ENCODE results near the gene NBEA.
"Not testable (repeated sequence)": the region's sequence is repeated elsewhere in the genome, so short reads cannot be mapped to it uniquely, and the experiment has no call there.

Gene NBEA

DNA sequence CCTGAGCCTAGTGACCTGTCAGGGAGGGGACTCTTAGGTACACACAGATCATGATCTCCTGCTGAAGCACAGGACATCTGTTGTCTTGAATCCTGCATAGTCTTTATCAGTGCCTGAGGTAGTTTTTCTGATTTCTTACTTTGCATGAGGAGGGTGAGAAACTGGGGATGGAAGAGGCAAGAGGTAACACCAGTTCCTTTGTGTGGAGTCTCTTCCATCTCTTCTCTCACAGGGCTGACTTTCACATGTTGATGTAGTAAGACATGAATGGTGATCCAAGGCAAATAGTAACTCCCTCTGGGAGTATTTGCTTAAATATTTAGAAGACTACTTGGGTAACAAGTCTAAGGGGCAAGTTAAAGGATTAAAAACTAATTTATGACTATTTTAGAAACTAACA, 9.5 kb downstream of the NBEA start:
- no peak for DNase-seq (ENCODE audit: low read depth)
- Histone ChIP-seq H3K27me3 (replicated peaks; ENCODE audit: control insufficient read depth, insufficient read depth, low read length) (no peaks in the 10 kb centered on the region), H3K4me1 (ENCODE audit: control insufficient read depth, insufficient read depth, low read length) (no peaks in the 10 kb centered on the region), H3K36me3 (ENCODE audit: control insufficient read depth, insufficient read depth, low read length, severe bottlenecking) (no peaks in the 10 kb centered on the region), H3K9me3 (ENCODE audit: control insufficient read depth, low read length) (peaks cover 4% of the 10 kb centered on the region), H3K9ac (ENCODE audit: low read length) (no peak overlapping the region), H3K4me3 (ENCODE audit: low read length) (no peak overlapping the region)

GRCh38 chr13:34959489-34959888, 17.4 kb downstream of the NBEA start:
- Histone ChIP-seq H3K4me1 (ENCODE audit: control insufficient read depth, insufficient read depth, low read length) (no peaks in the 10 kb centered on the region), H3K27me3 (replicated peaks; ENCODE audit: control insufficient read depth, insufficient read depth, low read length) (no peaks in the 10 kb centered on the region)
- no peak for DNase-seq (ENCODE audit: low read depth)

DNA sequence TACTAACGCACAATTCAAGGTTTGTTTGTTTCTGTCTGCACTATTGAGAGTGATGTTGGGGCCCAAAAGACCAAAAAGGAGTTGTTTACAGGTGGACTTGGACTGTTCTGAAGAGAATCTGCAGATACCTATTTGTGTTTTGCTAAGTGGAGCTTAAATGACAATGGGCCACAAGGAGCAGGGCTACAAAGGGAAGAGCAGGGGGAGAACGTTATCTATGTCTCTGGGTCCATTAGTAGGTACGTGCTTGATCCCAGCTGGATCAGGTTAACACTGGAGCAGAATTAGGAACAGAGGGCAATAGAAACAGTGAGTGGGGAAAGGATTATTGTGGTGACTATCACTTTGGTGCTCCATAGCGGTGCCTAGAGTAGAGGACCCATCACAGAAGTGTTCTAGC, 22.5 kb downstream of the NBEA start:
- H3K4me3 ChIP-seq (ENCODE audit: low read length) = no peak overlapping the region
- no peaks in the 10 kb centered on the region for H3K9me3 ChIP-seq (ENCODE audit: control insufficient read depth, low read length)
- H3K27me3 ChIP-seq (replicated peaks; ENCODE audit: control insufficient read depth, insufficient read depth, low read length) = no peaks in the 10 kb centered on the region
- no peaks in the 10 kb centered on the region for H3K4me1 ChIP-seq (ENCODE audit: control insufficient read depth, insufficient read depth, low read length)
- no peaks in the 10 kb centered on the region for H3K36me3 ChIP-seq (ENCODE audit: control insufficient read depth, insufficient read depth, low read length, severe bottlenecking)
- DNase-seq (ENCODE audit: low read depth) = no peak
- no peak overlapping the region for H3K9ac ChIP-seq (ENCODE audit: low read length)

More at GRCh38 chr13:34959489-34959888, 17.4 kb downstream of the NBEA start:
- H3K9ac ChIP-seq (ENCODE audit: low read length) = no peak overlapping the region
- no peak overlapping the region for H3K4me3 ChIP-seq (ENCODE audit: low read length)
- H3K36me3 ChIP-seq (ENCODE audit: control insufficient read depth, insufficient read depth, low read length, severe bottlenecking) = no peaks in the 10 kb centered on the region
- H3K9me3 ChIP-seq (ENCODE audit: control insufficient read depth, low read length) = no peaks in the 10 kb centered on the region

- no peaks in the 10 kb centered on the region for H3K36me3 ChIP-seq (ENCODE audit: control insufficient read depth, insufficient read depth, low read length, severe bottlenecking)
- no peak overlapping the region for H3K9ac ChIP-seq (ENCODE audit: low read length)
- H3K9me3 ChIP-seq (ENCODE audit: control insufficient read depth, low read length) = peaks cover 6% of the 10 kb centered on the region
- DNase-seq (ENCODE audit: low read depth) = no peak
- H3K27me3 ChIP-seq (replicated peaks; ENCODE audit: control insufficient read depth, insufficient read depth, low read length) = no peaks in the 10 kb centered on the region
- H3K4me3 ChIP-seq (ENCODE audit: low read length) = no peak overlapping the region
- H3K4me1 ChIP-seq (ENCODE audit: control insufficient read depth, insufficient read depth, low read length) = no peaks in the 10 kb centered on the region
Observed at GRCh38 chr13:34967851-34968562, 25.9 kb downstream of the NBEA start.

DNA sequence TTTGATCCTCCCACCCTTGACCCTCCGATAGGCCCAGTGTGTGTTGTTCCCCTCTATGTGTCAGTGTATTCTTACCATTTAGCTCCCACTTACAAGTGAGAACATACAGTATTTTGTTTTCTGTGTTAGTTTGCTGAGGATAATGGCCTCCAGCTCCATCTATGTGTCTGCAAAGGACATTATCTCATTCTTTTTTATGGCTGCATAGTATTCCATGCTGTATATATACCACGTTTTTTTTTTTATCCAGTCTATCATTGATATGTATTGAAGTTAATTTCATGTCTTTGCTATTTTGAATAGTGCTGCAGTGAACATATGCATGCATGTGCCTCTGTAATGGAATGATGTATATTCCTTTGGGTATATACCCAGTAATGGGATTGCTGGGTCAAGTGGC, 27.5 kb downstream of the NBEA start:
- not testable (repeated sequence) for H3K9me3 ChIP-seq (ENCODE audit: control insufficient read depth, low read length); DNase-seq (ENCODE audit: low read depth); H3K4me3 ChIP-seq (ENCODE audit: low read length); H3K36me3 ChIP-seq (ENCODE audit: control insufficient read depth, insufficient read depth, low read length, severe bottlenecking); H3K9ac ChIP-seq (ENCODE audit: low read length); H3K4me1 ChIP-seq (ENCODE audit: control insufficient read depth, insufficient read depth, low read length); H3K27me3 ChIP-seq (replicated peaks; ENCODE audit: control insufficient read depth, insufficient read depth, low read length)

DNA sequence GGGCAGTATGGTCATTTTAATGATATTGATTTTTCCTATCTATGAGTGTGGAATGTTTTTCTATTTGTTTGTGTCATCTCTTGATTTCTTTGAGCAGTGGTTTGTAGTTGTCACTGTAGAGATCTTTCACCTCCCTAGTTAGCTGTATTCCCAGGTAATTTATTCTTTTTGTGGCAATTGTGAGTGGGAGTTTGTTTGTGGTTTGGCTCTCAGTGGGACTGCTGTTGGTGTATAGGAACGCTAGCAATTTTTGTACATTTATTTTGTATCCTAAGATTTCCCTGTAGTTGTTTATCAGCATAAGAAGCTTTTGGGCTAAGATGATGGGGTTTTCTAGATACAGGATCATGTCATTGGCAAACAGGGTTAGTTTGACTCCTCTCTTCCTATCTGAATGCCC, 28.9 kb downstream of the NBEA start:
- H3K27me3 ChIP-seq (replicated peaks; ENCODE audit: control insufficient read depth, insufficient read depth, low read length) = no peaks in the 10 kb centered on the region
- H3K9ac ChIP-seq (ENCODE audit: low read length) = no peak overlapping the region
- H3K4me3 ChIP-seq (ENCODE audit: low read length) = no peak overlapping the region
- peaks cover 6% of the 10 kb centered on the region for H3K9me3 ChIP-seq (ENCODE audit: control insufficient read depth, low read length)
- no peaks in the 10 kb centered on the region for H3K36me3 ChIP-seq (ENCODE audit: control insufficient read depth, insufficient read depth, low read length, severe bottlenecking)
- DNase-seq (ENCODE audit: low read depth) = no peak
- no peaks in the 10 kb centered on the region for H3K4me1 ChIP-seq (ENCODE audit: control insufficient read depth, insufficient read depth, low read length)

DNA sequence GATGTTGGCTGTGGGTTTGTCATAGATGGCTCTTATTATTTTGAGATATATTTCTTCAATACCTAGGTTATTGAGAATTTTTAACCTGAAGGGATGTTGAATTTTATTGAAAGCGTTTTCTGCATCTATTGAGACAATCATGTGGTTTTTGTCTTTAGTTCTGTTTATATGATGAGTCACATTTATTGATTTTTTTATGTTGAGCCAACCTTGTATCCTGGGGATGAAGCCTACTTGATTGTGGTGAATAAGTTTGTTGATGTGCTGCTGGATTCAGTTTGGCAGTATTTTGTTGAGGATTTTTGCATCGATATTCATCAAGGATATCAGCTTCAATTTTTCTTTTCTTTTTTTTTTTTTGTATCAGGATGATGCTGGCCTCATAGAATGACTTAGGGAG, 29.4 kb downstream of the NBEA start:
- no peak overlapping the region for H3K9ac ChIP-seq (ENCODE audit: low read length)
- DNase-seq (ENCODE audit: low read depth) = no peak

DNA sequence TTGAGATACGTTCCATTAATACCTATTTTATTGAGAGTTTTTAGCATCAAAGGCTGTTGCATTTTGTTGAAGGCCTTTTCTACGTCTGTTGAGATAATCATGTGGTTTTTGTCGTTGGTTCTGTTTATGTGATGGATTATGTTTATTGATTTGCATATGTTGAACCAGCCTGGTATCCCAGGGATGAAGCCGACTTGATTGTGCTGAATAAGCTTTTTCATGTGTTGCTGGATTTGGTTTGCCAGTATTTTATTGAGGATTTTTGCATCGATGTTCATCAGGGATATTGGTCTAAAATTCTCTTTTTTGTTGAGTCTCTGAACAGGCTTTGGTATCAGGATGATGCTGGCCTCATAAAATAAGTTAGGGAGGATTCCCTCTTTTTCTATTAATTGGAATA, 43.1 kb downstream of the NBEA start:
- H3K4me3 ChIP-seq (ENCODE audit: low read length); H3K9me3 ChIP-seq (ENCODE audit: control insufficient read depth, low read length); H3K36me3 ChIP-seq (ENCODE audit: control insufficient read depth, insufficient read depth, low read length, severe bottlenecking); H3K9ac ChIP-seq (ENCODE audit: low read length); H3K27me3 ChIP-seq (replicated peaks; ENCODE audit: control insufficient read depth, insufficient read depth, low read length); H3K4me1 ChIP-seq (ENCODE audit: control insufficient read depth, insufficient read depth, low read length); DNase-seq (ENCODE audit: low read depth): not testable (repeated sequence)

More for the DNA sequence above, 29.4 kb downstream of the NBEA start:
- Histone ChIP-seq H3K9me3 (ENCODE audit: control insufficient read depth, low read length) (peaks cover 6% of the 10 kb centered on the region), H3K4me1 (ENCODE audit: control insufficient read depth, insufficient read depth, low read length) (no peaks in the 10 kb centered on the region), H3K27me3 (replicated peaks; ENCODE audit: control insufficient read depth, insufficient read depth, low read length) (no peaks in the 10 kb centered on the region), H3K36me3 (ENCODE audit: control insufficient read depth, insufficient read depth, low read length, severe bottlenecking) (no peaks in the 10 kb centered on the region), H3K4me3 (ENCODE audit: low read length) (no peak overlapping the region)

GRCh38 chr13:34988330-34988791, 46.3 kb downstream of the NBEA start:
- no peaks in the 10 kb centered on the region for H3K4me1 ChIP-seq (ENCODE audit: control insufficient read depth, insufficient read depth, low read length)
- no peak overlapping the region for H3K9ac ChIP-seq (ENCODE audit: low read length)
- DNase-seq (ENCODE audit: low read depth) = no peak
- H3K9me3 ChIP-seq (ENCODE audit: control insufficient read depth, low read length) = no peaks in the 10 kb centered on the region
- no peaks in the 10 kb centered on the region for H3K36me3 ChIP-seq (ENCODE audit: control insufficient read depth, insufficient read depth, low read length, severe bottlenecking)
- H3K4me3 ChIP-seq (ENCODE audit: low read length) = no peak overlapping the region
- no peaks in the 10 kb centered on the region for H3K27me3 ChIP-seq (replicated peaks; ENCODE audit: control insufficient read depth, insufficient read depth, low read length)

GRCh38 chr13:34990399-34991214, 48.5 kb downstream of the NBEA start:
- Histone ChIP-seq H3K4me1 (ENCODE audit: control insufficient read depth, insufficient read depth, low read length) (no peaks in the 10 kb centered on the region), H3K9ac (ENCODE audit: low read length) (no peak overlapping the region), H3K27me3 (replicated peaks; ENCODE audit: control insufficient read depth, insufficient read depth, low read length) (no peaks in the 10 kb centered on the region), H3K4me3 (ENCODE audit: low read length) (no peak overlapping the region), H3K9me3 (ENCODE audit: control insufficient read depth, low read length) (no peaks in the 10 kb centered on the region), H3K36me3 (ENCODE audit: control insufficient read depth, insufficient read depth, low read length, severe bottlenecking) (no peaks in the 10 kb centered on the region)
- DNase-seq (ENCODE audit: low read depth) = no peak

- Histone ChIP-seq H3K27me3 (replicated peaks; ENCODE audit: control insufficient read depth, insufficient read depth, low read length) (no peaks in the 10 kb centered on the region), H3K9ac (ENCODE audit: low read length) (no peak overlapping the region), H3K4me1 (ENCODE audit: control insufficient read depth, insufficient read depth, low read length) (no peaks in the 10 kb centered on the region), H3K4me3 (ENCODE audit: low read length) (no peak overlapping the region), H3K36me3 (ENCODE audit: control insufficient read depth, insufficient read depth, low read length, severe bottlenecking) (no peaks in the 10 kb centered on the region), H3K9me3 (ENCODE audit: control insufficient read depth, low read length) (no peaks in the 10 kb centered on the region)
- peak; percentile 5 for DNase-seq (ENCODE audit: low read depth)
Observed at GRCh38 chr13:34993470-34993869, 51.4 kb downstream of the NBEA start.
